Germinal center (tissue), 1 donor: Measurements from ENCODE around the gene ETNPPL.

Experiments used
- DNase-seq: peaks from one replicate; pipeline ENCODE4 v3.0.0; 2012; ENCODE audit warnings: mixed read lengths, low spot score

Gene ETNPPL

DNA sequence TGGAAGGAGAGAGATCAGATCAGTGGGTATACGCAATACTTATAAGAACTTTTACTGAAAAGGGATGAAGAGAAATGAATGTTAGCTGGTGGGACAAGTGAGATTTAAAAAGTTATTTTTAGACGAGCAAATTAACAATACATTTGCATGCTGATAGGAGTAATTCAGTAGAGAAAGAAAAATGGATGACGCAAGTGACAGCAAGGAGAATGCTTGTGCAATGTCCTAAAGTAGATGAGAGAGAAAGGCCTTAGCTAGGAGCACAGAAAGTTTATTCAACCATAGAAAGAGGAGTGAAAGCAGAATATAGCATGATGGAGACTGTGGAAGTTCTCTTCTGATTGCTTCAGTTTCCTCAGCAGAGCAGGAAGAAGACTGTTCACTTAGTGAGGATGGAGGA, 66.7 kb downstream of the ETNPPL start:
- no peak for DNase-seq

DNA sequence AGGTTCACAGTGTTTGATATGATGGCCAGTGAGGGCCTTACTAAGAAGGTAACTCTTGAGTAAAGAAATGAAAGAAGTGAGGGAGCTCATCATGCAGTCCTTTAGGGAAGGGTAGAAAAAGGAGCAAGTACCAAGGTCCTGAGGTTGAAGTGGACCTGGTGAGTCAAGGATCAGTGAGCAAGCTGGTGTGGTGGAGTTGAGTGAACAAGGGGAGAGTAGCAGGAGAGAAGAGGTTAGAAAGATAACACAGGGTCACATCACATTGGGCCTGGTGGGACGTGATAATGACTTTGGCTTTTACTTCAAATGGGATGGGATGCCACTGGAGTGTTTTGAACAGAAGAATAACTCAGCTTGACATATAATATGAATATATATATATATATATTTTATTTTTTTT, 67.8 kb downstream of the ETNPPL start:
- no peak for DNase-seq

DNA sequence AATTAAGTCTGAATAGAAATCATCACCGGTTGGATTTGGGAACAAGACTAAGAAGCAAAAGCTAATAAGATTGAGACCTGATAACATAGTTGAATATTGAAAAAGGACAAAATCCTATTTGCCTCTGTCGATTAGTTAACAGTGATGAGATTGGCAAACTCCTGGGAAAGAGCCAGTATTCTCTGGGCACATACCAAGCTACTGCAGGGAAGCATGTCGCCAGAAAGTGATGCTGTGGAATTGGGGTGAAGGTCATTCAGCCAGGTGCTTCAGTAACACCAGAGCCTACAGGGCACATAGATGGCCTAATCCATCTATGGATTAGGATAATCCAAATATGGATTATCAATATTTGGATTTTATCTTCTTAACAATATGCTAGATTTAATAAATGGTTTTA, 68.4 kb downstream of the ETNPPL start:
- DNase-seq = no peak

DNA sequence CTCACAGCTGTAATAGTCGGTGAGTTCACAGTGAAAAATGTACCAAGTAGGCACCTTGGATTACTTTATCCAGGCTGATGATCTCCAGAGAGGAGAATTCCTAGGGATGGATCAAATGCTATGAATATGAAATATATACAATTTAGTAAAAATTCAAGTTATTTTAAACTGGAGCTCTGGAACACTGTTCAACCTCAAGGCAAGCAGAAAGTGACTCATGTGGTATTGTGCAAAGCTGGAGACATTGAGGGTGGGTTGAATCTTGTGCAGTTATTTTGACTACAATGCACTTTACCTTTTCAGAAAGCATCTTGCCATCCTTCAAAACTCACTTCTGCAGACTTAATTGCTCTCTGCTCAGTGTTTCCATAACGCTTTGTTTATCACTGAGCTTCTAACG, 69.0 kb downstream of the ETNPPL start:
- no peak for DNase-seq

DNA sequence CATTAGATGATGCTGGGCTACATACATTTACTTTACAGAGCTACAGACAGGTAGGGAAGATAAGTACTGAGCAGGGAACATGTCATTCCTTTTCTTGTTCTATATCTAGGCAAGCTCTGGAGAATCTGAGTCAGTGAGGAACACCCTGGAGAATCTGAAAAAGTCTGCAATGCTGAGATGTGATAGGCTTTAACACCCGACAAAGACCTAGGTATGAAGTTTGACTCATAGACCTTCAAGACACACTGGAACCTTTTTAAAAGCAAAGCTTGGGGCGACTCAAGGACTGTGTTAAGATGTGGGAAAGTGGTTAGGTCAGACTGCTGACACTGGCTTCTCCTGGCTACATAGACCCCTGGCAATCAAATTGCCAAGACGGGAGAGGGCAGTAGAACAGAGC, 69.6 kb downstream of the ETNPPL start:
- no peak for DNase-seq
